HepG2 (cell line): ENCODE measurements around the gene EFCAB8. TPM values are rescaled to one million over a fixed set of nuclear protein-coding genes. Genes with fewer than 3 reads are reported as not detected.

ENCODE experiments used
- CENPT ChIP-seq: sonication (generic); formaldehyde crosslinking; IDR thresholded peaks from 2 replicates; pipeline ENCODE4 v1.8.0; 2022; ENCODE audit warnings: low read depth, mild to moderate bottlenecking, moderate library complexity, missing genetic modification reagents
- GRHL1 ChIP-seq: sonication (generic); formaldehyde crosslinking; conservative IDR thresholded peaks from 2 replicates; pipeline ENCODE4 v1.8.0; 2022; ENCODE audit warnings: missing genetic modification reagents
- HOXA5 ChIP-seq: sonication (generic); formaldehyde crosslinking; IDR thresholded peaks from 2 replicates; pipeline ENCODE4 v1.4.0; 2020; ENCODE audit warnings: missing genetic modification reagents
- KLF9 ChIP-seq: IDR thresholded peaks from 2 replicates; pipeline ENCODE4 v1.6.1; 2016; ENCODE audit warnings: low read depth
- MBD4 ChIP-seq: IDR thresholded peaks from 2 replicates; pipeline ENCODE4 v1.6.1; 2012; ENCODE audit warnings: low read length, inconsistent platforms, borderline replicate concordance
- NFRKB ChIP-seq: fragments of 450-650 bp; IDR thresholded peaks from 2 replicates; pipeline ENCODE4 v1.6.1; 2017
- RNF2 ChIP-seq: fragments of 450-650 bp; conservative IDR thresholded peaks from 2 replicates; pipeline ENCODE4 v1.6.1; 2016; ENCODE audit warnings: low read depth
- TRIM24 ChIP-seq: sonication (generic); formaldehyde crosslinking; IDR thresholded peaks from 2 replicates; pipeline ENCODE4 v1.8.0; 2022; ENCODE audit warnings: mild to moderate bottlenecking, missing genetic modification reagents
- ZFP62 ChIP-seq: sonication (generic); formaldehyde crosslinking; IDR thresholded peaks from 2 replicates; pipeline ENCODE4 v1.4.0; 2020; ENCODE audit warnings: missing genetic modification reagents
- ZNF318 ChIP-seq: sonication (generic); formaldehyde crosslinking; IDR thresholded peaks from 2 replicates; pipeline ENCODE4 v1.4.0; 2020; ENCODE audit warnings: mild to moderate bottlenecking, missing genetic modification reagents
- ZNF354B ChIP-seq: sonication (generic); formaldehyde crosslinking; IDR thresholded peaks from 2 replicates; pipeline ENCODE4 v1.8.0; 2022; ENCODE audit warnings: mild to moderate bottlenecking, missing genetic modification reagents
- ZNF639 ChIP-seq: conservative IDR thresholded peaks from 2 replicates; pipeline ENCODE4 v1.6.1; 2018; ENCODE audit warnings: missing genetic modification reagents
- ZNF75D ChIP-seq: sonication (generic); formaldehyde crosslinking; IDR thresholded peaks from 2 replicates; pipeline ENCODE4 v1.8.1; 2023; ENCODE audit warnings: missing genetic modification reagents, mild to moderate bottlenecking, borderline replicate concordance
- ZNF816 ChIP-seq: sonication (generic); formaldehyde crosslinking; IDR thresholded peaks from 2 replicates; pipeline ENCODE4 v1.8.0; 2022; ENCODE audit warnings: missing genetic modification reagents, mild to moderate bottlenecking, borderline replicate concordance
- ZSCAN21 ChIP-seq: sonication (generic); formaldehyde crosslinking; IDR thresholded peaks from 2 replicates; pipeline ENCODE4 v1.8.0; 2022; ENCODE audit warnings: mild to moderate bottlenecking, missing genetic modification reagents, moderate library complexity, borderline replicate concordance
- polyA plus RNA-seq, 8 experiments: library from polyadenylated mRNA; depleted of rRNA in 3 of 8; stranded (reverse) in 7 of 8; unstranded in 1 of 8; fragments of >200 nt; fragmentation: Illumina TruSeq in 4 of 8; extraction: Trizol in 4 of 8; gene quantifications; 2 replicates each; pipeline versions ENCODE4 v1.2.1 to v1.2.3, GENCODE V29; 2011 to 2016; ENCODE audit warnings: low read depth in 4 of 8, missing spikeins in 1 of 8, mixed read lengths in 1 of 8; ENCODE audit not compliant: insufficient read depth in 1 of 8
- total RNA-seq, 5 experiments: library from RNA; depleted of rRNA; stranded (reverse); fragments of >200 nt; fragmentation: Illumina TruSeq; extraction: Trizol; gene quantifications; 2 replicates each; pipeline ENCODE4 v1.2.3, GENCODE V29; 2016; ENCODE audit warnings: low read depth in 1 of 5
- TF ChIP-seq, protein P1 (sequence below): sonication (generic); formaldehyde crosslinking; IDR thresholded peaks from 2 replicates; pipeline ENCODE4 v1.4.0; 2020; ENCODE audit warnings: missing genetic modification reagents, borderline replicate concordance

Gene EFCAB8
- total and polyA plus RNA-seq, 2 of the 13 experiments (the other 11 are each of a cell fraction or from before 2014, with no cell fraction given): 0.15 to 0.22 TPM

DNA sequence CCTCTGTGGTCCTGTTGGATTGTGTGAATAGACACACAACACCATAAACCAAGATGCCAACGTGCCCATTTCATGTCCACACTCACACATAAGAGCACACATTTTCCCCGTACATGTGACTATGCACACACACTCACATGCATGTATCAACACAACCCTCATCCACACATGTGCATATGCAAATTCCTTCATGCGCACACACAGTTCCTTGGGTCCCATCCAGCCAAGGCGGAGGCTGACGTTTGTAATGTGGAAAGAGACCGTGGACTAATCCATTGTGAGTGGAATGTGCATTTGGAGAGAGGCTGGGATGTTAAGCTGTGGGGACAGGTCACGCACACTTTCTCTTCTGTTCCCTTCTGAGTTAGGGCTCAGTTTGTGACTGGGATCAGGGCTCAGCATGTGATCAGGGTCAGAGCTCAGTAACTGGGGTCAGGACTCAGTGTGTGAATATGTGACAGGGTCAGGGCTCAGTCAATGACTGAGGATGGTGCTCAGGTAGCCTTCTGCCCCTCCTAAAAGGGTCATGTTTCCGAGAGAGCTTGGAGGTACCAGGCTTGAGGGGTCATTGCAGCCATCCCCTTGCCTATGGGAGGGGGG is 148.2 kb downstream of the EFCAB8 start (continued):
- TF ChIP-seq ZNF816 (CRISPR knock-in tag): no peak
- TF ChIP-seq, protein P1, sequence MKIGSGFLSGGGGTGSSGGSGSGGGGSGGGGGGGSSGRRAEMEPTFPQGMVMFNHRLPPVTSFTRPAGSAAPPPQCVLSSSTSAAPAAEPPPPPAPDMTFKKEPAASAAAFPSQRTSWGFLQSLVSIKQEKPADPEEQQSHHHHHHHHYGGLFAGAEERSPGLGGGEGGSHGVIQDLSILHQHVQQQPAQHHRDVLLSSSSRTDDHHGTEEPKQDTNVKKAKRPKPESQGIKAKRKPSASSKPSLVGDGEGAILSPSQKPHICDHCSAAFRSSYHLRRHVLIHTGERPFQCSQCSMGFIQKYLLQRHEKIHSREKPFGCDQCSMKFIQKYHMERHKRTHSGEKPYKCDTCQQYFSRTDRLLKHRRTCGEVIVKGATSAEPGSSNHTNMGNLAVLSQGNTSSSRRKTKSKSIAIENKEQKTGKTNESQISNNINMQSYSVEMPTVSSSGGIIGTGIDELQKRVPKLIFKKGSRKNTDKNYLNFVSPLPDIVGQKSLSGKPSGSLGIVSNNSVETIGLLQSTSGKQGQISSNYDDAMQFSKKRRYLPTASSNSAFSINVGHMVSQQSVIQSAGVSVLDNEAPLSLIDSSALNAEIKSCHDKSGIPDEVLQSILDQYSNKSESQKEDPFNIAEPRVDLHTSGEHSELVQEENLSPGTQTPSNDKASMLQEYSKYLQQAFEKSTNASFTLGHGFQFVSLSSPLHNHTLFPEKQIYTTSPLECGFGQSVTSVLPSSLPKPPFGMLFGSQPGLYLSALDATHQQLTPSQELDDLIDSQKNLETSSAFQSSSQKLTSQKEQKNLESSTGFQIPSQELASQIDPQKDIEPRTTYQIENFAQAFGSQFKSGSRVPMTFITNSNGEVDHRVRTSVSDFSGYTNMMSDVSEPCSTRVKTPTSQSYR: no peak
- TF ChIP-seq TRIM24 (CRISPR knock-in tag): no peak
- no peak; the same call in 1 of the 2 replicates for TF ChIP-seq ZFP62
- TF ChIP-seq CENPT (CRISPR knock-in tag): no peak
- TF ChIP-seq RNF2: no peak
- no peak for TF ChIP-seq MBD4
- no peak for TF ChIP-seq ZNF639 (CRISPR knock-in tag)
- TF ChIP-seq ZNF75D: no peak
- no peak for TF ChIP-seq ZNF354B (CRISPR knock-in tag)
- TF ChIP-seq ZNF318 (CRISPR knock-in tag): no peak
- no peak for TF ChIP-seq KLF9 (CRISPR knock-in tag)
- TF ChIP-seq HOXA5 (CRISPR knock-in tag): no peak
- peak; percentile 100 for TF ChIP-seq ZSCAN21
- TF ChIP-seq GRHL1 (CRISPR knock-in tag): no peak
- no peak for TF ChIP-seq NFRKB
